Gastrocnemius medialis (tissue), 4 donors: ENCODE results near the gene SMTNL1.
A peak's percentile ranks its signal among the peaks of the same experiment; 100 is the strongest.

Experiments
- CTCF ChIP-seq, 5 experiments: fragments of 450-650 bp in 3 of 5; fragments of 200-600 bp in 2 of 5; sonication (generic) in 2 of 5; IDR thresholded peaks in 4 of 5; conservative IDR thresholded peaks in 1 of 5; 1 replicate in 4 of 5; 2 replicates in 1 of 5; pipeline ENCODE4 v1.5.1; 2016 to 2019; ENCODE audit warnings: antibody characterized with exemption in 5 of 5, mild to moderate bottlenecking in 3 of 5, moderate library complexity in 3 of 5
- POLR2A ChIP-seq, 2 donors: fragments of 450-650 bp; IDR thresholded peaks; one replicate each; pipeline ENCODE4 v1.6.1; 2017; ENCODE audit warnings: antibody characterized with exemption in 2 of 2, mild to moderate bottlenecking in 2 of 2, moderate library complexity in 2 of 2

GRCh38 chr11:57499413-57499982 lies 37.9 kb upstream of the SMTNL1 start:
- TF ChIP-seq CTCF (IDR thresholded peaks at IDR 0.05 in 4 of 5, conservative IDR thresholded peaks at IDR 0.05 in 1 of 5) (peak in 2 of 5 experiments; percentile 28 to 34), POLR2A (IDR thresholded peaks at IDR 0.05) (peak; percentile 67 to 81)
